SK-N-DZ (cell line): ENCODE measurements around the gene SUSD1.

ENCODE experiments used
- DNase-seq: peaks from one replicate; pipeline ENCODE4 v3.0.0-alpha.2; 2015; ENCODE audit warnings: low spot score

Gene SUSD1

DNA sequence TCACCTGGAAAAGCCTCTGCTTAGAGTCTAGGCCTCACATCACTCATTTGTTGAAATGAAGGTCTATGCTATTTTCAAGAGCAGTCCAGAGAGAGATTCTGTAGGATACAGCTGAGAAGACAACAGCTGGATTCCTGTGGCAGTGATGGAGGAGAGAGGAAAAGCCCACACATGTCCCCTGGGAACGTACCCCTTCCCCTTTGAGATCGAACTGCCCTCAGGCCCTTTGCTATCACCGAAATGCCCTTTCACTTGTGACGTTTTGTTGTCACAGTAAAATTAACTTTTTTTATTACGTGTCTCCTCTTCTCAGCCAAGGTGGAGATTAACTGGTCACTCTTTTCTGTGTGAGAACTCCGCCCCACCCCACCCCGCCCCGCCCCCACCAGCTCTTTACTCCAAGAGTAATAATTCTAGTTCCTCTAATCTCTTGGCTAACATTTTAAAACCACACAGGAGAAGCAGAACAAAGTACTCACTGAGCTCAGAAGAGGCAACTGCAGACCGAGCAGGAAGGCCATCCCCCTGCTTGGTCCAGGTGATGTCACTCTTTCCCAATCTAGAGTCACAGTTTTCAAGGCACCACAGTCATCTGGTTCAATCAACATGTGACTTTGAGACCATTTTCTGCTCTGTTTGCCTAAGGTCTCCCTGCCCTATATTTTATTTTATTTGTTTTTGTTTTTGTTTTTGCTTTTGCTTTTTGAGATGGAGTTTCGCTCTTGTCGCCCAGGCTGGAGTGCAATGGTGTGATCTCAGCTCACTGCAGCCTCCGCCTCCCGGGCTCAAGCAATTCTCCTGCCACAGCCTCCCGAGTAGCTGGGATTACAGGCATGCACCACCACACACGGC lies 105.6 kb downstream of the SUSD1 start:
- DNase-seq: no peak

DNA sequence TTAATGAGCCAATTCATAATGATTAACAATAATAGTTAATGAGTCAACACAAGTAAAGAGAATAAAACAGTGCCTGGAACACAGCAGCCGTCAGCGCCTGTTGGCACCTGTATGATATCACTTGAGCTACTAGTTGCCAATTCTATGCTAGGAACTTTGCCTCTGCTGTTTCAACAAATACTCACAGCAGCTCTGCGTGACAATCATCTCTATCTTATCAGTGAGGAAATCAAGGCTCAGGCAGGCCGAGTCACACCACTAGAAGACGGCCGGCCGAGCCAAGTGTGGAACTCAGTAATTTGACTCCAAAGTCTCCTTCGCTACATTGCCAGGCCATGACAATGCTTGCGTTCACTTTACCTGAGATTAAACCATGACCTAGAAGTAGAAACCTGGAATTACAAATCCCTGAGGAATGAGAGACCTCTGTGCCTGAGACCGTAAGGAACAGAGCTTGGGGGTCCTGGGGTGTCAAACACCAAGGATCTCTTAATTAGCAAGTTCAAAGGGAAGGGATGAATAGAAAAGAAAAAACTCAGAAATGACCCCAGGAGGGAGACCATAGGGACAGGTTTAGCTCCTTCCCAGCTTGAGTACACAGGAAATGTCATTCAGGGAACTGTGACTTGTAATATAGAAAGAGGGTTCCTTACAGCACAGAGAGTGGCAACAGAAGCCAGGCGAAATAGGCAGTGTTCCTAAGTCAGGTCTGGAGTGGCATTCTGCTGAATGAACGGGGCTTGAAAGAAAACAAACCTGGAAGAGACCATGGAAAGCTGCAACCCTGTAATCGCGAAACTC lies 109.1 kb downstream of the SUSD1 start:
- no peak for DNase-seq

DNA sequence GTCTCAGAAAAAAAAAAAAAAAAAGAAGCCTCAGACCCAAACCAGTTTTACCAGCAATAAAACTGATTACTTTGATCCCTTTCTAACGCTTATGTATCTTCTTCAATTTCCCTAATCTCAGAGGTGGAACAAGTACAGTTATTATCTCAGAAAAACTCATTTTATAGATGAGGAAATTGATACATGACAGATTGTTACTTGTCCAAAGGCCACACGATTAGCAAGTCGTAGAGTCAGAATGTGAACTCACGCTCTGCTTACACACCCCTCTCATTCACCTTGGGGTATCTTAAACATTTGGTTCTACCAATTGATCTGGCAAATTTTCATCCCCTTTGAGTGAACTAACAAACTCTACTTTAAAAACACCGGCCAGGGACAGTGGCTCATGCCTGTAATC lies 110.2 kb downstream of the SUSD1 start:
- DNase-seq: no peak

DNA sequence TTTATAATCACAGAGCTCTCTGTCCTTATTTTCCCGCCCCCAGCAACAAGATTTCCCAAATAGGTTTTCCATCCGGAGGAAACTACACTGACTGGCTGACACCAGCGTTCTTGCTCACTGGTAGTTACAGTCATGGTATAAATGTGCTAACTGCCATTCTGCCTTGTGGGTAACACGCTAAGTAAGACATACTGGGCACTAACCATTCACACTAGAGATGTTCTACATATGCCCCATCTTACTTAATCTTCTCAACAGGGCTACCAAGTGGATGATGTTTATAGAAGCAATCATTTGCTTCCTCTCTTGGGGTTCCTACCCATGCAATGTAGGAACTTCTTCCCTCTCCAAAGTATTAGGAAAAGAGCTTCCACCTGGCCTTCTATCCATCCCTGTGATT lies 111.5 kb downstream of the SUSD1 start:
- DNase-seq: no peak

DNA sequence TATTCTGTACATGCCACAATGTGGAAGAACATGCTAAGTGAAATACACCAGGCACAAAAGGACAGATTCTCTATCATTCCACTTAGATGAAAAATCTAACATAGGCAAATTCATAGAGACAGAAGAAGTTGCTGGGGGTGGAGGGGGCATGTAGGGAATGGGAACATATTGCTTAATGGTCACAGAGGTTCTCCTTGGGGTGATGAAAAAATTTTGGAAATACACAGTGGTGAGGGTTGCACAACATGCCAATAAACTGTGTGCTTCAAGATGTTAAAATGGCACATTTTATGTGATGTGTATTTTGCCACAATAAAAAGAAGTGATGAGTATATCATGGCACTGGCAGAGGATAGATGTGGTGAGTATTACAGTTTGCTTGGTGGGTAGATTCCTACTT lies 111.9 kb downstream of the SUSD1 start:
- DNase-seq: no peak

DNA sequence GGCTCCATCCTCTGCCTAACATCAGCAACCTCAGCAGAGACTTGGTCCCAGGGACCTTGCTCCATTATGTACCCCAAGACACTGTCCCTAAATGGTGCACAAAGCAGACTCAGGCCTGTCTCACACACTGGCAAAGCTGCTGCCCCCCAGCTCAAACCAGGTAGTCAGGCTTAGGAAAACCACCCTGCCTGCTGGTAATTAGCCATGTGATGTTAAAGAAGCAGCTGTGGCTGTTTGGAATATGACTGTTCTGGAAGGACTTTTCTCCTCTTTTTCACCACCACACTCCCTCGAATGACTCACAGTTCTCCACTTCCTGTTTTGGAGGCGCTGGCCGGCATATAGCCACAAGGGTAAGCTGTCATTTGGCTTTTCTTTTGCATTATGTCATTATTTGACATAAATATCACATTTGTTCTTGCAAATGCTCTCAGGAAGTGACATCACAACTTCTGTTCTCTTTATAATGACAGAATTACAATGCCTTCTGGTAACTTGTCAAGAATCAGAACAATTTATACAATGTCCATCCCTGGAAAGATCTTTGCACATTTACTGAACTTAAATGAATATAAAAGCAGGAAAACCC lies 113.9 kb downstream of the SUSD1 start:
- DNase-seq: no peak

DNA sequence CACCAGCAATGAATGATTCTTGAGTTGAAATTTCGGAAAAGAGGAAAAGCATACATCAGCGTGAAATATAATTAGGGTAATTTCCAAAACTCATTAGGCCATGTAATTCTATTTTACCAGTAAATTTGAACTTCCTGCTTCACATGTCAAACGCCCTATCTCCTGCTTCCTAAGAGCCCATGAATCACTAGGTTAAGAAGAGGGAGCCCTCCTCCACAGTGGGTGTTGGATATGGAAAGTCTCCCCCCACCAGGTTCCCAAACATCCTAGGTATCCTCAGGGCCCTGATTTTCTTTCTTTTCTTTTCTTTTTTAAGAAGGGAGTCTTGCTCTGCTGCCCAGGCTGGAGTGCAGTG lies 115.2 kb downstream of the SUSD1 start:
- DNase-seq: no peak

DNA sequence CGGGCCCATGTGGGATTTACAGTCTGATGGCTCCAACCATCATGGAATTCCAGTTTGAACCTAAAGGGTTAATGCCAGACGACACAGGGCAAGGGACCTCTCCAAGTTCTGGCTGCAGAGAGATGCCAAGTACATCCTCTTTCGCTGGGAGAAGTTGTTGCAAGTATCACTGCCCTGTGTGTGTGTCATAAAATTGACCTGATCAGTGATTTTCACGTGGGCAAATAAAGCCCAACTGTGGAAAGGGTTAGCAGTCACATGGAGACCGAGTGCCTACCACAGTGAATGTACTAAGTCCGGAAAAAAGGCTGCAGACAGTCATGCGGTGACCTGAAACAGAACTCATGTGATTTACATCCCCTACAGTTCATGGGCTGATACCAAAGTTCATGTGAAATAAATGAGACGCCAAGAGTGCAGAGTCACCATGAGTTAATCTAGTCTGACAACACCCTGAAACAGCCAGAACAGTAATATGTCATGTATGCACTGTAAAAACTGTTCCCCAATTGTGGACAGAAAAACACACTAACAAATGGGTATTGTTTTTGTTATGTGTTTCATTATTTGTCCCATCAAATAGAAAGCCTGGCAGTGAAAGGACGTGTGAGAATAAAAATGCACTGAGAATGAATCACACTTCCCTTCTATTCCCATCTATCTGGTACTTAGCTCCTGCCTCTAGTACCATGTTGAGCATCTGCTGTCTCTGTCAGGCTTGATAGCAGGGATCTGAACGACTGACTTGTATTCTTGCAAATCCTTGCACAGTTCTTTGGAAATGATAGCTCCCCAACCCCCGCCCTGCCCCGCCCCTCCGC lies 115.7 kb downstream of the SUSD1 start:
- no peak for DNase-seq

DNA sequence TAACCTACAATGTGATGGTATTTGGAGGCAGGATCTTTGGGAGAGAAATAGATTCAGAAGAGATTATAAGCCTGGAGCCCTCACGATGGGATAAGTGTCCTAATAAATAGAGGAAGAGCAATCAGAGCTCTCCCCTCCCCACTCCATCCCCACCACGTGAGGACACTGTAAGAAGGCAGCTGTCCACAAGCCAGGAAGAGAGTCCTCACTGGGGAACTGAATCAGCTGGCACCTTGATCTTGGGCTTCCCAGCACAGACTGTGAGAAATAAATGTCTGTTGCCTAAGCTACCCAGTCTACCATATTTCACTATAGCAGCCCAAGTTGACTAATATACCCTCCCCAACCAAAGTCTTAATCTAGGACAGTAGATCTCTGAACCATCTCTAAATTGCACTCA lies 118.1 kb downstream of the SUSD1 start:
- no peak for DNase-seq

DNA sequence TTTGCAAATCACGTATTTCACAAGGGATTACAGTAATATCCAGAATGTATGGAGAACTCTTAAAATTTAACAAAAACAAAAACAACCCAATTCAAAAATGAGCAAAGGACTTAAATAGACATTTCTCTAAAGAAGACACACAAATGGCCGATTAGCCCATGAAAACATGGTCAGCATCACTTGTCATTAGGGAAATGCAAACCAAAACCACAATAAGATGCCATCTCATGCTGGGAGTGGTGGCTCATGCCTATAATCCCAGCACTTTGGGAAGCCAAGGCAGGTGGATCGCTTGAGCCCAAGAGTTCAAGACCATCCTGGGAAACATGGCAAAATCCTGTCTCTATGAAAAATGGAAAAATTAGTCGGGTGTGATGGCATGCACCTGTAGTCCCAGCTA lies 120.2 kb downstream of the SUSD1 start:
- DNase-seq: no peak

DNA sequence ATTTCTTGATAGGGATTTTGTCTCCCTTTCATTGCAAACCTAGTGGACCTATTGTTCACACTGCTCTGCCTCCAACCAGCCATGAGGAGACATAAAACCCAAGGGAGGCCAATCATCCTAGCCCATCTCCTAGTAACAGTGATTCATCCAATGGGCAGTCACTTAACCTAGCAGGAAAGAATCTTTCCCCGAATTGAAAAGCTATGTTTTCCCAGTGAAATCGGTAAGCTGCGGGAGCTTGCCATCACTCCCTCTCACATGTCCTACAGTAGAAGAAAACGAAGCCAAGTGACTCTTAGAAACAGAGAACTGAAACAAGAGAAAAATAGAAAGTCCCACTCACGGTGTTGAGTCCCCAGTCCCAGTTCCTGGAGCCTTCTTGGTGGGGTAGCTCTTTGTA lies 123.3 kb downstream of the SUSD1 start:
- no peak for DNase-seq

DNA sequence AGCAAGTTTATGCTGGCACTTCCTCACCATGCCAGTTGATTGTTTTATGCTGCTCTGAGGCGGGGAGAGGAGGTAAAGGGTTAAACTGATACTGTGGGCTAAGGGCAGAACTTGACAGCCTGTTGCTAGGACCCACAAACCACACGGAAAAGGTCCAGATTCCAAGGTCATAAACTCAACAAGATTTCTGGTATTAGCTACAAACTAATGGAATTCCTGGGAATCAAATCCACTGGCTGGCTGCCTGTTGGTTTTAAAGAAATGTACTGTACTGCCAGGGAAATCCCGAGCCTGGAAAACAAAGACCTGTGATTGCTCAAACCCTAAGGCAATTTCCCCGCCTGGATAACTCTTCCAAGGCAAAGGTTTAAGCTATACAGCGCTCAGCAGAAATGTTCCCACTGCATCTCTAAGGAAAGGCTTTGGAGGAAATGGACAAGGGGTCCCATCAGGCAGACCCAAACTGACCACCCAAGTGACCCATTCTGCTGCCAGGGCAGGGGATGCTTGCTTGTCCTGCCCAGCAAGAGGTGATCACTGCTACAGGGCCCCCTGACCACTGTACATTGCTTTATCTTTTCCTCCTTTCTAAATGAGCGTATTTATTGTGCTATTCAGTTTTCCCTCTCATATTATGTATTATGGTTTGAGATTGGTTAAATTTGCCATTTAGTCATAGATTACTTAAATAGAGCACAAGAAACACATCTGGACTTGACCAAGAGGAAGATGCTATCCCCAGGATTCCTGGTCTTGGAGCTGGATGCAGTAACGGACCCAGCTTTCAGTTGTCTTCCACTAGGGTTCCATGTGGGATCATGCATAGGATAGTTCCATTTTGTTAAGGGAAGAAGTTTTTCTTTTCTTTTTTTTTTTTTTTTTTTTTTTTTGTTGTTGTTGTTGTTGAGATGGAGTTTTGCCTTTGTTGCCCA lies 124.3 kb downstream of the SUSD1 start:
- no peak for DNase-seq

DNA sequence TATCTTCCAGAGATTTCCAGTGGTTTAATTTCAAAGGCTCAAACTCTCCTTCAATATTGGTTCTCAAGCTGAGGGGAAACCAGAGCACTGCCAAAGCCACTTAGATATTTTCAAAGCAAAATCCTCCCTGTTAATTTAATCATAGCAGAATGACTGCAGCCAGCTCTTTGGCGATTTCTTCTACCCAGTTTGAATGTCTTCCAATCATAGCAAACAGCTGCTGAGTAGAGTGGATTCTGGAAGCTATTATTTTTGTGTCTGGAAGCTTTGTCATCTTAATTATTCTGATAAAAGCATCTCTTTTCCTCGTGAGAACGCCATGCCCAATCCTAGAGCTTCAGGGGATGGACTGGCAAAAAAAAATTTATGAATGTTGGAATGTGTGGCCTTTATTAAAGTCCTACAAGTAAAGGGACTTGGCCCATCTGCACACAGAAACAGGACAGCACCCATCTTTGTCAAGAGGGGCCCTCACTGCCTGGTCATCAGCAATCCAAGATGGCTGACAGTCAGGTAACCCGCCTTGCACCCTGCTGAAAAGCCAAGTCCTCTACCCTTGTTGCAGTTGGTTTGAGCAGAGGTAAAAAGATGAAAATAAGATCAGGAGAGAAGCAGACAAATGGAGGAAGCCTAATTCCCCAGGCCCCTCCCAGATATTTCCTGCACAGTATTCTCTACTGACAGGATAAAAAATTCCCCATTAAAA lies 125.1 kb downstream of the SUSD1 start:
- DNase-seq: no peak

DNA sequence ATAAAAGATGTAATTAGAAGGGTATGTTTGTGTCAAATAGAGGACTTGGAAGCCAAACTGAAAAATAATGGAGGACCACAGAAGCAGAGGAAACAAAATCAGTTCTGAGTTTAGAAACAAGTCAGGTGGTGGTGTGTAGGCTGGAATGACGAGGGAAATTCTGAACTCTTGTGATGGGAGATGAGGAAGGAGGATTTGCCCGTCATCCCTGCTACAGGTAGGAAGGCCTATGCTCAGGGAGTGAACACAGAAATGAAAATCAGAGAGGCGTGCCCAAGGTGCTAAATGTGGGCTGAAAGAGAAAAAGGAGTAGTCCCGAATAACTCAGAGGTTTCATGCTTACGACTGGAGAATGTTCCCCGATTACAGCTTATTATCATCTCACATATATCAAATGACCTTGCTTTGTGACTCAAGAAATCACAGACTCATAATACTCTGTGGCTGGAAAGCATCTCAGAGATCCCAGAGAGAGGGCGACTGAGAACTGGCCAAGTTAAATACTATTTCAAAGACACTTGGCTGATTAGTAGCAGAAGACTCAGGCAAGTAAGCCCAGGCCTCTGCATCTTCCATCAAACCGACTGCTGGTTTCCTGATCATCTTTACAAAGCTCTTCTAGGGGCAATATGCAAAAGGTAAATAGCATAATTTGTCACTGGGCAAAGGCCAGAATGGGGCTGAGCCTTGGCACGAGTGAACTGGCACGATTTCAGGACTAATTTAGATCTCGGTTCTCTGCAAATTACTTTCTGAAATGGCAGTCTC lies 126.0 kb downstream of the SUSD1 start:
- no peak for DNase-seq

DNA sequence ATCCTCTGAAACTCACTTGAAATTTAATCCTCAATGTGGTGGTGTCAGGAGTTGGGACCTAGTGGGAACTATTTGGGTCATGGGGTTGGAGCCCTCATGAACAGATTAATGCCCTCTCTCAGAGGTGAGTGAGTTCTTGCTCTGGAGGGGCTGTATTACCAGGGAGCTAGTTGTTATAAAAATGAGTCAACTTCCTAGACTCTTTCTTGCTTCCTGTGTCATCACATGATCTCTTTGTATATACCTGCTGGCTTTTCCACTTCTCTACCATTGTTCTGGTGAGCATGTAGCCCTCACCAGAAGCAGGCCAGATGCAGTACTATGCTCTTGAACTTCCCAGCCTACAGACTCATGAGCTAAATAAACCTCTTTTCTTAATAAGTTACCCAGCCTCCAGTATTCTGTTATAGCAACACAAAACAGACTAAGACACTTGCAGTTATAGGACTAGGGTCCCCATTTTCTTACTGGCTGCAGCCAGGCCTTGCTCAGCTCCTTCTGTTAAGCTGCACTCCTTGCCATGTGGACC lies 127.5 kb downstream of the SUSD1 start:
- DNase-seq: no peak

DNA sequence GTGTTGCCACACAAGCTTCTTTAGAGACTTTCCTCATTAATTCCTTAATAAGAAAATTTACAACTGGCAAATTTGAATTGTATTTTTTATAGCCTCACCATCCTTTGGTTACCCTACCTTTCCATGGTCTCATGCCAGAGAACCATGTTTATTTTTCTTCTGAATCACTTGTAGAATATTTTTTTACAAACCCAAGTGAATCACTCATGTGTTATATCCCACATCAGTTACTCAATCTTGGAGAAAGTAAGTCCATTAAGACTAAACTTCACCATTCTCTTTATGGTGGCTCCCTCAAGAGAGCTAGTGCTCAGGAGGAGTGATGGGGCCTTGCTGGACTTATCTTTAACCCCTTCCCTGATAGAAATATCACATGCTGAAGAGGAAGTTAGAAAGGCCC lies 128.9 kb downstream of the SUSD1 start:
- no peak for DNase-seq

DNA sequence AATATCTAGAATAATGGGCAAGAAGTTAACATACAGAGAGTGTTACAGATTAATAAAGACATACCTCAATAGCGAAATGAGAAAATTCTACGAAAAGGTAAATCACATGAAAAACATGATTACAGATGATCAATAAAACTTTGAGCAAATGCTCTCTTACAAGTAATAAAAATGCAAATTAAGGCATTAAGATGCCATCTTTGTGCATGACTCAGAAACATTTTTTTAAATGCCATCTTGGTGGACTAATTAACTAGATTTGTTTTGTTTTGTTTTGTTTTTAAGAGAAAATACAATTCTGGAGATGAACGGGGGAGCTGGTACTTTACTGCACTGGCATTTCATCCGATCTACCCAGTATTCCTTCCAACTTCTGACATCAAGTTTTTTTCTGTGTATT lies 130.2 kb downstream of the SUSD1 start:
- DNase-seq: no peak

DNA sequence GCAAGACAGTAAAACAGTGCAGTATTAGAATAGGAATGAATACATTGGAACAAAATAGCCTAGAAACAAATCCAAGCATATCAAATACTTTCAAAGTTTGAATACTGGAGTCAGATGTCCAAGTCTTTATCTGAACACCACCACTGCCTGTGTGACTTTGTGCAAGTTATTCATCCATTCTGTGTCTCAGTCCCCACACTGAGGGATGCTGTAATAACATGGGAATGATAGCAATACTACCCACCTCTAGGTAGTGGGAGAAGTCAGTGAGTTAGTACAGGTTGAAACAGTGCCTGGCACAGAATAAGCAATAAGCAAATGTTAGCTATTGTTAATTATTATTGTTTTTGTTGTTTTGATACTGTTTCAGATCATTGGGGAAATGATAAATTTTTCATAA lies 130.9 kb downstream of the SUSD1 start:
- no peak for DNase-seq

DNA sequence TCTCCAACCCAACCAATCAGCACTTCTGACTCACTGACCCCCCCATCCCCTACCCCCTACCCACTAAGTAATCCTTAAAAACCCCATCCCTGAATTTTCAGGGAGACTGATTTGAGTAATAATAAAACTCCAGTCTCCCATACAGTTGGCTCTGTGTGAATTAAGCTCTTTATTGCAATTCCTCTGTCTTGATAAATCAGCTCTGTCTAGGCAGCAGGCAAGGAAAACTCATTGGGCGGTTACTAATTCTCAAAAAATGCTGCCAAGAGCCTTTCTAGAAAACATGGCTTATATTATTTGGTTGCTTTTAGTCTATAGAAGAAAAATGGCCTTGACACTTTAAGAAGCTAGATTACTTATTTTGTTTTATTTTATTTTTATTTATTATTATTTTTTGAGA lies 131.7 kb downstream of the SUSD1 start:
- no peak for DNase-seq
